GM20000 (cell line): ENCODE data around the gene PFDN6.
A peak's percentile ranks its signal among the peaks of the same experiment; 100 is the strongest.
"Not testable (repeated sequence)": the region's sequence is repeated elsewhere in the genome, so short reads cannot be mapped to it uniquely, and the experiment has no call there.

Experiments used
- DNase-seq: peaks from one replicate; pipeline ENCODE4 v3.0.0; 2012; ENCODE audit warnings: low spot score
- CTCF ChIP-seq: IDR thresholded peaks from 2 replicates; pipeline ENCODE4 v1.5.1; 2012; ENCODE audit warnings: mild to moderate bottlenecking, control low read depth; ENCODE audit errors: extremely low read depth, missing control alignments

The PFDN6 gene

DNA sequence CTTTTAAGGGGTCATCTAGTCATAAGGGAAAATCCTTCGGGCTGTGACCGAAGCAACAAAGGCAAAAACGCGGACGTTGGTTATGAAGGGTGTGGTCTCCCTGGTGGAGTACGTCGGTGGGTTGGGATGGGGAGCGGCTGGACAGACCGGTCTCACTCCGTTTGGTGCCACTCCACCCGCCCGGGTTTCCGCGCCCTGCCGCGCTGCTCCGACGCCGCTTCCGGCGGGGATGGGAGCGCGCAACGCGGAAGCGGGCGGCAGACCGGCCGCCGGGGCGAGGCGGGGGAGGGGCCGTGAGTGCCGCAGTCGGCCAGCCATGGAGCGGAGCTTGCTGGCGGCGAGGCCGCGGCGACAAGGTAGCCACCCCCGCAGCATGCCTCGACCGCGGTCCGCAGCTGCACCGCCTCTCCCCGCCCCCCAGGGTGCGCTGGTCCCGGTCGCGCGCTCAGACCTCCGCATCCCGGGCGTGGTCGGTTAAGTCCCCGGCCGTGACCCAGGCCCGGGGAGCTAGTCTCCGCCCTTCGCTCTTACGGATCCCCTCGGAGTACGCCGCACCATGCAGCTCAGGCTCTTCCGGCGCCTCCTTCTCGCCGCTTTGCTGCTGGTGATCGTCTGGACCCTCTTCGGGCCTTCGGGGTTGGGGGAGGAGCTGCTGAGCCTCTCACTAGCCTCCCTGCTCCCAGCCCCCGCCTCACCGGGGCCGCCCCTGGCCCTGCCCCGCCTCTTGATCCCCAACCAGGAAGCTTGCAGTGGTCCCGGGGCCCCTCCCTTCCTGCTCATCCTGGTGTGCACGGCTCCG is 12.3 kb upstream of the PFDN6 start, which contains the start of gene B3GALT4:
Gene B3GALT4 (plus strand): TSS at position 260 of the 799 bp plus-strand sequence. CDS start 297 bp downstream, at position 557.
- peak; percentile 89 for DNase-seq

GRCh38 chr6:33277663-33278391 is 11.6 kb upstream of the PFDN6 start:
- peak; percentile 47 for DNase-seq
- no peak for TF ChIP-seq CTCF

More for the DNA sequence above, 12.3 kb upstream of the PFDN6 start, which contains the start of gene B3GALT4:
- peak; percentile 13 for TF ChIP-seq CTCF

GRCh38 chr6:33278392-33278741 is 11.0 kb upstream of the PFDN6 start:
- no peak for TF ChIP-seq CTCF
- DNase-seq, result no peak

- no peak for DNase-seq
- TF ChIP-seq CTCF, result no peak
These were observed 10.6 kb upstream of the PFDN6 start for GRCh38 chr6:33278810-33279209.

- TF ChIP-seq CTCF, result no peak
- DNase-seq, result no peak
These were observed 10.1 kb upstream of the PFDN6 start for GRCh38 chr6:33279257-33279695.

DNA sequence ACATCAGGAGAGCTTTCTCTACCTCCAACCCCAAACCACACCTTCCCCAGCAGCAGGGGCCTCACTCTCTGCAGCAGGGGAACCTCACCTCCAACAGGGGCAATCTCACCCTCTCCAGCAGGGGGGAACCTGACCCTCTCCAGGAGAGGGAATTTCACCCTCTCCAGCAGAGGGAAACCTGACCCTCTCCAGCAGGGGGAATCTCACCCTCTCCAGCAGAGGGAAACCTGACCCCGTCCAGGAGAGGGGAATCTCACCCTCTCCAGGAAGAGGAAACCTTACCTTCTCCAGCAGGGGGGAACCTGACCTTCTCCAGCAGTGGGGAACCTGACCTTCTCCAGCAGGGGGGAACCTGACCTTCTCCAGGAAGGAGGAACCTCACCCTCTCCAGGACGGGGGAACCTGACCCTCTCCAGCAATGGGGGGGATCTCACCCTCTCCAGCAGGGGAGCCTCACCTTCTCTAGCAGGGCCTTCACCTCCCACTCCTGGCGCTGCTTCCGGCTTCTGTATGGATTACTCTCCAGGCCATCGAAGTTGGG is 9.4 kb upstream of the PFDN6 start:
- DNase-seq, result no peak
- TF ChIP-seq CTCF, result no peak

DNA sequence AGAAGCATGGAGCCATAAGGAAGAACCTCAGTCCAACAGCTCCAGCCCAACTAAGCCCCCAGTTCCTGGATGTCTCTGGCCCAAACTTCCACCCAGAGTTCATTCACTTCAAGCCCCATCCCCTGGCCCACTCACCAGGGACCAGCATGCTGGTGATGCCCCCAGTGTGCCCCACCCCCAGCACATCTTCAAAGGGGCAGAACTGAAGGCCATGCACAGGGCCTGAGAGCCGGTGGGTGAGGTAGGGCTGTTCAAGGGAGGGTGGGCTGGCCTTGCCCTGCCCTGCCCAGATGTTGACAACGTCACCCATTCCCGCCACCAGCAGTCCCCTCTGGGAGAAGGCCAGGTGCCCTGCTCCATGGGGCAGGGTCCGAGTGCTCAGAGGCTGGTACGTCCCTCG is 8.9 kb upstream of the PFDN6 start:
- TF ChIP-seq CTCF, result no peak
- DNase-seq, result no peak

GRCh38 chr6:33285214-33285613 is 4.2 kb upstream of the PFDN6 start:
- not testable (repeated sequence) for DNase-seq
